NCI-H82 (cell line): ENCODE results near the gene METTL18.
"Not testable (repeated sequence)": the region's sequence is repeated elsewhere in the genome, so short reads cannot be mapped to it uniquely, and the experiment has no call there.

Experiments
- DNase-seq: peaks from one replicate; lab custom pipeline; 2025; lab: John Stamatoyannopoulos, UW

The METTL18 gene

DNA sequence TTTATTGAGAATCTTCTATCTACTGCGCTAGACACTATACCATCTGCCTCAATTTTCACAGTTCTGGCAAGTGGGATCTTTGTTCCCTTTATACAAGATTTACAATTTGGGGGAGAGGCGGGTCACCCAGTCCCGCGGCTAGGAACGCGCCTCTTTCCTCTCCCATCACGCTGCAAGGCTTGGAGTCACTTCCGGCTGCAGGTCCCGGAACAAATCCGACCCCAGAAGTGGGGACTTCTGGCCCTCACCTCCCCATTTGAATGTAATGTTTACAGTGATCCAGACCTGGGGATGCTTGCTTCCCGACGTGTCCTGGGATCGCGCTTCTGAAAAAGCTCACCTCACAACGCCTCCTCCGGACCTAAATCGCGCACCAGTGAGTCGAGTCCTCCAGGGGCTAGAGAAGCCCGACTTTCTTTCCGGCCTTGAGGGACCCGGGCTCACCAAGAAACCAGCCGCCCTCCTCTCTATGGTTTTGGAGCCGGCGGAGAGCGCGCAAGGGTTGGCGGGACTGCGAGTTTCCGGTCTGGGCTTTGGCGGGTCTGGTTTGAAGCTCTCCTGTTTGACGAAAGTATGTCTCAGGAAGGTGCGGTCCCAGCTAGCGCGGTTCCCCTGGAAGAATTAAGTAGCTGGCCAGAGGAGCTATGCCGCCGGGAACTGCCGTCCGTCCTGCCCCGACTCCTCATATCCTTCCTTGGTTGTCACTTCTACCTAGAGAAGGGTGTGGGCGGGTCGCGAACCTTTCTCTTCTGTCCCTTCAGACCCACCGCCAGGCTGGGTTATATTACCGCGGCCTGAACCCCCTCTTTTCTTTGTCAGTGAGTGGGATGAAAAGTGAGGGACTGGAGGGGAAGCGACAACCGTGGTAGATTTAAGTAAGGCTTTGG lies at the start of gene METTL18:
Gene METTL18 (minus strand): TSS at position 378 of the 887 bp plus-strand sequence. CDS start 1,212 bp downstream, outside the sequence.
- DNase-seq = peak; percentile 98

DNA sequence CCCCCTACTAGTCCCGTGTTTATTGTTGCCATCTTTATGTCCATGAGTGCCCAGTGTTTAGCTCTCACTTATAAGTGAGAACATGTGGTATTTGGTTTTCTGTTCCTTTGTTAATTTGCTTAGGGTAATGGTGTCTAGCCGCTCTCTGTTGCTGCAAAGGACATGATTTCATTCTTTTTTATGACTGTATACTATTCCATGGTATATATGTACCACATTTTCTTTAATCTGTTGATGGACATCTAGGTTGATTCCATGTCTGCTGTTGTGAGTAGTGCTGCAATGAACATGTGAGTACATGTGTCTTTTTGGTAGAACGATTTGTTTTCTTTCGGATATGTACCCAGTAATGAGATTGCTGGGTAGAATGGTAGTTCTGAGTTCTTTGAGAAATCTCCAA lies 44.2 kb upstream of the METTL18 start:
- DNase-seq = no peak

DNA sequence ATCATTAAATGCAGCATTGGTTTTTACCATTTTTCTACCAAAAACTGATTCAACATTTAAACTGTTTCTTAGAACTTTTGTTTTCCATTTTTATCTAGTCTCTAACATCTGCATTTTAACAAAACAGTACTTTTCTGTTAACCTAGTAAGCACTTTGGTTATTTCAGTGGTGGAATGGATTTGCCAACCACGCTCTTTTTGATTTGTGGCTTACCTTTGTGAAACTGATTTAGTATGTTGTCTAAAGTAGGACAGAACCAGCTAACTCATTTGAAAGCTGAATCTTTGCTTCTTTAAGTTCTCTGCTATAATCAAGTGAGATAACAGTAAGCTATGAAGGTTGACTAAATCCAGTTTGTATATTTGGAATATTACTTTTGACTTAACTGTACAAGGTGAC lies 41.5 kb upstream of the METTL18 start:
- no peak for DNase-seq

DNA sequence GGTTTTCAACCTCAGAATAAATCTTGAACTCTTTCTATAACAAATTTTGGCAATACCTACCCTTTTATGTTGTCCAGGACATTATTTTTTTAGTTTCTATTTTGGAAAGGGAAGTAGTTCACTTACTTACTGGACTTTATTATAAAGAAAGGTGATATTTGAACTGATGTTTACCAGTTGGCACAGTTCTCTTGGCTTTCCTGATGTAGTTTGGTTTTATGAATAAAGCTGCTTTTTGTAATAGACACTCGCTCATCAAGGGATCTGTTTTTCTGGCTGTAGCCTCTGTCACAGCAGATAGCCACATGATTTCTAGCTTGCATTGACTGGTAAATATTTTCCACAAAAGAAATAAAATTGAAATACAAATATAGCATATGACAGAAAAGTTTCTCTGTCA lies 40.9 kb upstream of the METTL18 start:
- no peak for DNase-seq

DNA sequence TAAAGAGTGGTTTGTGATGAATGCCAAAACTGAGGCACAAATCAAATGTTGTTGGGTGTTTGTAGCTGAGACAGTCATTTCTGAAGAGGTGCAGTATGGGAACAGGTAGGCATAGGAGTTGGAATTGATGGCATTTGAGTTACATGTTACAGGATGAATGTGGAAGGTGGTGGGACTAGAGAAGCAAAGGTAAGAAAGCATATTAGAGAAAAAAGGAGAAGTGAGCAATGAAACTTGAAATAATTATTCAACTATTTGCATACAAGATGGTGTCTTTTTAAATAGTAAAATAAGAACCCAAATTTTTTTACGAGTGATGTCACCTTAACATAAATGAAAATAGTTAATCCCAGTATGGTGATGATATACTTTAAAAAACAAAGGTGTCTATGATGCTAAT lies 40.2 kb upstream of the METTL18 start:
- no peak for DNase-seq

DNA sequence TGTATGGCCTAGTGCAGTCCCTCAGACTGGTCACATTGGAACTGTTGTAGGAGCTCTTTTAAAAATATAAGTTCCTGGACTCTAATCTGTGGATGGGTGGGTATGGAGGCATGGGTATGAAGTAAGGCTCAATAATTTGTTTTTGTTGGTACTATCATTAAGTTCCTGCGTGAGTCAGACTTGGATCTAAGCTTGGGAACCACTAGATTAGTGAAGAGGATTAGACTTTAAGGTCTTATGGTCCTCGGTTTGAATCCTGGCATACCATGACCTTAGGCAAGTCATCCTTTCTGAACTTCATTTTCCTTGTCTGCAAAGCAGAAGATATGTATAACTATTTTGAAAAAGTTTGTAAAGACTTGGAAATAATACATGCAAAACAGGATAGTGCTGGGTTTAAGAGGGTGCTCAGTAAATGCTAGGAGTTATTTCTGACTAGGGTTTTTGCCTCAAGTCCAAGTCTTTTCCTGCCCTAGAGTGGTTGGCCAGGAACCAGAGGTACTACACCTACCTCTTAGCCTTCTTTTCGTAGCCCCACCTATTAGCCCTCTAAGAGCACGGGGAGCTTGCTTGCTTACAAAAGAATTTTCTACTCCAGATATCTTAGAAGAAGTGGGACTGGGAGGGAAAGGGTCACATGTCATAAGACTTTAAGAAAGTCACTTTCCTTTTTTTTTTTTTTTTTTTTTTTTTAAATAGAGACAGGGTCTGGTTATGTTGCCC lies 38.6 kb upstream of the METTL18 start:
- peak; percentile 13 for DNase-seq

DNA sequence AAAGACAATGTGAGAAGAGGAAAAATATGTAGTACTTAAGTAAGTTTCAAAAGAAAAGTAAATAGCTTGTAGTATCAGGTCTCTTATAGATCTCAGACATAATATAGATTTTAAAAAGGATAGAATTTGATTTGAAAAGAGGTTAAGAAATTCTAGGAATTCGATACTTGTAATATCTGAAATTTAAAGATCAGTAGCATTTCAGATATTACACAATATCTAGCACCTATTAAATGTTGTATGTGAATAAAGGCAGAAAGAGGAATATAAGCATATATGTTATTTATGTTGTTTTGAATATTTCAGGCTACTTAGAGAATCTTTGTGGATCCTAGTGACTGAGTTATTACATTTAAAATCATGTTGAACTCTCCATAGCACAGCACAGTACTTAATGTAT lies 35.0 kb upstream of the METTL18 start:
- DNase-seq = no peak

DNA sequence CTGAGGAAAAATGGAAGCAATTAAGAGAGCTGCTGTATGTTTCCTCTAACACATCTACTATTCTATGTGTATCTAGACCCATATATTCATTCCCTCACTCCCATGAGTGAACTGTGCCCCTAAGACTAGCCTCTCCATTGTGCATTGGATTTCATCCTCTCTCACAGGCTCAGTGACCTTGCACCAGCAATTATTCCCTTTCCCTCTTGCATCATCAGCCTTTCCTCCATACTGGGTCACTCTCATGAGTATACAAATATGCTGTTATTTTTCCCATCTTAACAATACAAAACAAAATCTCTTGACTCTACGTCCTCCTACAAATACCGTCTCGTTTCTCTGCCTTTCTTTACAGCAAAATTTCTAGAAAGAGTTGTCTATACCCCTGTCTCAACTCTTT lies 29.4 kb upstream of the METTL18 start:
- no peak for DNase-seq

DNA sequence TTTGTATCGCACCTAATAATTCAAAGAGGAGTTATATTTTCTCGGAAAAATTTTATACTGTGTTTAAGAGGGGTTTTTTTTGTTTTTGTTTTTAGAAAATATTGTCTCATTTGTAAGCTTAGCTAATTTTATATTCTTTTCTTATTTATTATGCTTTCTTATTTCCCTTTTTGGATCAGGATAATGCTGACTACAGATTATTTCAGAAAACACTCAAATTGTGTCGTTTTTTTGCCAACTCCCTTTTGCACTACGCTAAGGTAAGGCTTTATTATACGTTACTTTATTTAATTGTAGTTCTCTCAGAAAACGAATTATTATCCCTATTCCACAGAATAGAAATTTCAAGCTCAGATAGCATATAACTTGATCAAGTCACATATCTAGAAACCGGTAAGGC lies 26.8 kb upstream of the METTL18 start:
- no peak for DNase-seq

DNA sequence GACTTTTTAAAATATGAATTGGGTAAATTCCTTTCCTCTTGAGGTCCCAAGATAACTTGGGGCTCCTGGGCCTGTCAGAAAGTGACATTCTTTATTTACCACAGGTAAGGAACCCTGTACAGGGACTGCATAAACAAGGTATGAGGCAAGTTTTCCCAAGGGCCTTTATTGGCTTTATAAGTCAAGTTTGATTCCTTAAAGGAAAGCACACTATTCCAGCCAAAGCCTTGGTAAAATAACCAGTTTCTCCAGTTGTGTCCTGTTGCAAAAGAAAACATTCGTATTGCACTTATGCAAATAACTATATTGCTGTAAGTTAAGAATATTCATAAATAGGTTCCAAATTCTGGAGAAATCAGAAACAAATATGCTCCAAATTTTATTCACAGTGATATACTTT lies 21.9 kb upstream of the METTL18 start:
- no peak for DNase-seq

DNA sequence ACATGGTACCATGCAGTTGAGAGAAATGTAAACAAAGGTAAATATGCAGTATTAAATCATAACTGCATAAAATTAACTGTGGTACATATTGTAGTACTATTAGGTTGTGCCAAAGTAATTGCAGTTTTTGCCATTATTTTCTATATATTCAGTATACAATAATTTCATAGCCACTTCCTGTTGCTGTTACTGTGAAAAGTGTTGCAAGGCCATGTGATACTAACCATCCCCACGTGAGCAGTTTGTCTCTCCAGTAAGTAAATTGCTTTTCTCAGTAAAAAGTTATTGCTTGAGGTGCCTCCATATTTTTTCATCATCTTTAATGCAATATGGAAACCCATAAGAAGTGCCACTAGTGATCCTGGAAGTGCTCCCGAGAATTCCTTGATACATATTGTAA lies 19.6 kb upstream of the METTL18 start:
- no peak for DNase-seq

DNA sequence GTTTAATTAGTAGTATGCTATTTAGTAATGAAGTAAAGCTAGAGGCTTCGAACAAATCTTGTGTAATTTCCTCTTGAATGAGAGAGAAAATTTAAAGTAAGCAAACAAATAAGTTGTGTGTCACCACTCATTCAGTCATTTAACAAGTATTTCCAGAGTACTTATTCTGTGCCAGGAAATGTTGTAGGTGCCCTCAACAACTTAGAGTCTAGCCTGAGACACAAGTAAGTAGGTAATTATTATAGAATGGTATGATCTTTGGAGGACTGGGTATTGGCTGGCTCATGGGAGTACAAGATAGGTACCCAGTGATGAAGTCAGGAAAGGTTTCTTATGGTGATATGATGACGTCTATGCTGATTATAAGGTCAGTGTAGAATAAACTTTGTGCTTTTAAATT lies 17.4 kb upstream of the METTL18 start:
- DNase-seq = no peak

DNA sequence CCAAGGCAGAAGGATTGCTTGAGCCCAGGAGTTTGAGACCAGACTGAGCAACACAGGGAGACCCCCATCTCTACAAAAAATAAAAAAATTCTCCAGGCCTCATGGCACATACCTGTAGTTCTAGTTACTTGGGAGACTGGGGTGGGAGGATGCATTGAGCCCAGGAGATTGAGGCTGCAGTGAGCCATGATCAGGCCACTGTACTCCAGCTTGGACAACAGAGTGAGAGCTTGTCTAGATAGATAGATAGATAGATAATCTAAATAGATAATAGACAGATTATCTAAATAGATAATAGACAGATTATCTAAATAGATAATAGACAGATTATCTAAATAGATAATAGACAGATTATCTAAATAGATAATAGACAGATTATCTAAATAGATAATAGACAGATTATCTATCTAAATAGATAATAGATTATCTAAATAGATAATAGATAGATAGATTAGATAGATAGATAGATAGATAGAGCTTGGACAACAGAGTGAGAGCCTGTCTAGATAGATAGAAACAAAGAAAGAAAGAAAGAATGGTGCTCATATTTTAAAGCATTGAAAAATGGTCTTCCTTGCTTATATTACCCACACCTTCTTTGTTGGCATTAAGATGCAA lies 16.8 kb upstream of the METTL18 start:
- DNase-seq = not testable (repeated sequence)

DNA sequence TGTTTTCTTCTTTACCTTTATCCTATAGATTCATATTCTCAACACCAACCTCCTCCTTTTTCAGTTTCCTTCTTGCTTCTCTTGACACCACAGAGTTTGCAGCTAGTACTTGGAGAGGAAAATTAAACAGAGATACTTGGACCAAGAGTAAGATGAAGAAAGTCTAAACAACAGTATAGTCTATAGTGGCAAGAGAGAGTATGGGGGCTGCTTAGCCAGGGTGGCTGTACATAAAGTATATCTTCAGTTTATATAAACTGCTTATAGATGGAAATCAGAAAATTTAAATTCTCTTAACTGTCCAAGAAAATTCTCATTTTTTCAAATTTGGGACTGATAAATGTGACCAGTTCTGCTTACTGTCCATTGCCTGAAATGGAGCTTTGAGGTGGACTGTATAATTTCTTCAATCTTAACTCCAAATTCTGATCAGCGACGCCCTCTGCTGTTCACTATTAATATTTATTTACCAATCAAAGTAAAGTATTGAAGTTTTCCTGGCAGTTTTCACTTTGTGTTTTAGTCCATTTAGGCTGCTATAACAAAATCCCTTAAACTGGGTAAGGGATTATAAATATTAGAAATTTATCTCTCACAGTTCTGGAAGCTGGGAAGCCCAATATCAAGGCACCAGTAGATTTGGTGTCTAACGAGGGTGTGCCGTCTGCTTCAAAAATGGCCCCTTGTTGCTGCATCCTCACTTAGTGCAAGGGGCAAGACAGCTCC lies 14.8 kb upstream of the METTL18 start:
- DNase-seq = peak; percentile 75

DNA sequence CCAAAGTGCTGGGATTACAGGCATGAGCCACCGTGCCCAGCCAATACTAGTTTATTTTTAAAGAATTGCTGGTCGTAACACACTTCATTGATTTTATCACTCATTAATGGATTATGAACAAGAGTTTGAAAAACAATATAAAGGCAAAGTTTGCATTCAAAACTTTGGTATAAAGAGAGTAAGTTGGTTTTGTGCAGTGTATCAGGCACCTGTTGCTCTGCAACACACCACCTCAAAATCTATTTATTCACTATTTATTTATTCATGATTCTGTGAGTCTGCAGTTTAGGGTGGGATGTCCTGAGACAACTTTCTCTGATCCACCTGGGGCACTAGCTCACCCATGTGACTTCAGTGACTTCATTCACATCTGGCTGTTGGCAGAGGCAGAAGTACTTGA lies 10.2 kb upstream of the METTL18 start:
- DNase-seq = no peak

DNA sequence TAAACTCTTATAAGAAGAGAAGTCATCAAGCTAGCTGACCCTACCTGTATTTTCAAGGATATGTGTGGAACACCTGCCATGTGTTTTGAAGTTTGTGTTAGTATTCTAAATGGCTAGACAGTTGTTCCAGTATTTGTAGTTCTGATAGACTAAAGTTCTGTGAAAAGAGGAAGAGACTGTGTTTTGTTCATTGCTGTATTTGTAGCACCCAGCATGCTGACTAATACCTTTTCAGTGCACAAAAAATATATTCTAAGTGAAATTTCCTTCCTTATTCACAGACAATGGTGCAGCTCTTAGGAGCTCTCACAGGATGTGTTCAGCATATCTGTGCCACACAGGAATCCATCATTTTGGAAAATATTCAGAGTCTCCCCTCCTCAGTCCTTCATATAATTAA lies 8.2 kb upstream of the METTL18 start:
- DNase-seq = no peak

DNA sequence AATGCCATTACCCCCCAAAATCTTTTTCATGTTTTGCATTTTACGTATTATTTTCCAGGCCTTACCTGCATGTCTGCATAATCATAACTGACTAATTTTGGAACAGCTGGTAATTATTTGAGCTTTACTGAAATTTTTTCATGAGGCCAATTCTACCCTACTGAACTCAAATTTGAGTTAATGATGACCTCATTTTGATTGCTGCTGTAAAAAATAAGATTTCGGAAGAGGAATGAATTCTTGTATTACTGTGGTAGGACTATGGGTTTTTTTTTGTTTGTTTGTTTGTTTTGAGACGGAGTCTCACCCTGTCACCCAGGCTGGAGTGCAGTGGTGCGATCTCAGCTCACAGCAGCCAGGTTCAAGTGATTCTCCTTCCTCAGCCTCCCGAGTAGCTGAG lies 2.6 kb upstream of the METTL18 start:
- no peak for DNase-seq

DNA sequence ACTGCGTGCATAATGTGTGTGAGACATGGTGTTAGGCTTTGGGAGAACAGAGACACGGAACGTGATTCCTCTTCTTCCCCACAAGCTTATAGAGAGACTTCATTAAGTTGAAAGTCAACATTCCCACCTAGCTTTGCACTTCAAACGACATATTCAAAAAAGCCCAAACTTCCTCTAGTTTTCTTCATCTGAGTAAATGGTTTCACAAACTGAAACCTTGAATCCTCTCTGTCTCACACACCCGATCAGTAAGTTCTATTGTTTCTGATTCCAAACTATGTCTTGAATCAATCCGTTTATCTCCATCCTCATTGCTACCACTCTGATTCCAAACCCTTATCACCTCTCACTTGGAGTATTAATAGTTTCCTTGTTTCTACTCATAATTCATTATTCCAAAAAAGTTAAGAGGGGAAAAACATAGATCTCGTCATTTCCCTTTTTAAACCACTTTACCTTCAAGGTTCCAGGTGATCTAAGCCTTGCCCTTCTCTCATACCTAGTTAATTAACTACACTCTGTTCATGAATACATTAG lies 1.6 kb upstream of the METTL18 start:
- no peak for DNase-seq

DNA sequence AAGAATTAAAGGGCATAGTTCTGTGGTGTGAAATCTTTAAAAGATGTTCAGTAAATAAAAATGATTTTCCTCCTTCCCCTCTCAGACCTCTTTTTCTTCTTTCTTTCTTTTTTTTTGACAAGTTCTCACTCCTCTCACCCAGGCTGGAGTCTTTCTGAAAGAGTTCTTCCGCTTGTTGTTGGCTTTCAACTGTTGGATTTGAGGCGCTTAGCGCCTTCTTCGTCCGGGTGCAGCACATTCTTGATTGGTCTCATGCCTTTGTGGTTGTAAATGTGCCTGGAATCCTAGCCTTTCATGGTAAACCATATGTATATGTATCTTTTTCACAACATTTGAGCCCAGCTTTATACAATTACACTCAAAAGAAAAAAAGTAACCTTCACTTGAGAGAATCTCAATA lies 980 bp upstream of the METTL18 start:
- peak; percentile 19 for DNase-seq

DNA sequence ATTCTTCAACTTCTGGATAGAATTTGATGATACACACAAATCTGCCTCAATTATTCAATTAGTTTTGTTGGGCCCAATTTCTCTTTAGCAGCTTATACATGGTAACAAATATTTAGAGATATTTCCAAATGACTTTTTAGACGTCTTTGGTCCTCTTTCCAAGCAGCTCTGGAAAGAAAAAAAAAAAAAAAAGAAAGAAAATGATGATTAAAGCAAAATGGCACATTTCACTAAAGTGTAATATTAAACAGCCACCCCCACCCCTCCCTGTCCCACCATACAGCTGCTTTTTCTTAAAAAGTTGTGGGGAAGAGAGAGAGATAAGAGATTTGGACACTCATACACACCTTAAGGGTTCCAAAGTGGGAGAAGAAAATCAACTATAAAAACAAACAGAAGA lies 977 bp downstream of the METTL18 start:
- DNase-seq = no peak

DNA sequence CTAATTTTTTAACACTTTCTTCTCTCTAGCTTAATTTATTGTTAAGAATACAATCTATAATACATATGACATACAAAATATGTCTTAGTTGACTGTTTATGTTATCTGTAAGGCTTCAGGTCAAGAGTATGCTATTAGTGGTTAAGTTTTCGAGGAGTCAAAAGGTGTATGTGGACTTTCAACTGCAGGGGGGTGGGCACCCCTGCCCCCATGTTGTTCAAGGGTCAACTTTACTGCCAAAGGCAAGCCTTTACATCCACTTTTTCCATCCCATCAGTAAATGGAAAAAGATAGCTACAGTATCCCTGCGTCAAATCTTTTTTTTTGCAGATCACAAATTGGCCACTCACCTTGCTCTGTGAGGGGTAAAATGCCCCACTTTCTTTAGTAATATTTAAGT lies 6.3 kb downstream of the METTL18 start:
- no peak for DNase-seq

DNA sequence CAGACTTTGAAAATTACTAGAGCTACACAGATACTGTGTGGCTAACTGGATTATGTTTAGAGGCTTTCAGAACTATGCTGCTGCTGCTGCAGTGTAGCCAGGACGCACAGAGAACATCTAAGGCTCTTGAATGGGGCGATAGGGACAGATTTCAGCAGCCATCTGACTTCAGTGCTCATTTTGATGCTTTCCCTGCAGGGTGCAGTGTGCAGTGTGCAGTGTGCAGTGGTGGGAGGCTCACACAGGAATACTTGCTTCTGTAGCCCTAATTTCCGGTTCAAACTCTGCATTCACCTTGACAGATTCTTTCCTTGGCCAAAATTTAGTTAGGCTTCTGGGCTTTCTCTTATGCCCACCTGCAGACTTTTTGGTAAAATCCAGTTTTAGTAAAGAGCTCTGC lies 7.7 kb downstream of the METTL18 start:
- peak; percentile 69 for DNase-seq
